ENCODE results near the gene YAF2.
"Not testable (repeated sequence)": the region's sequence is repeated elsewhere in the genome, so short reads cannot be mapped to it uniquely, and the experiment has no call there.

Gene YAF2

DNA sequence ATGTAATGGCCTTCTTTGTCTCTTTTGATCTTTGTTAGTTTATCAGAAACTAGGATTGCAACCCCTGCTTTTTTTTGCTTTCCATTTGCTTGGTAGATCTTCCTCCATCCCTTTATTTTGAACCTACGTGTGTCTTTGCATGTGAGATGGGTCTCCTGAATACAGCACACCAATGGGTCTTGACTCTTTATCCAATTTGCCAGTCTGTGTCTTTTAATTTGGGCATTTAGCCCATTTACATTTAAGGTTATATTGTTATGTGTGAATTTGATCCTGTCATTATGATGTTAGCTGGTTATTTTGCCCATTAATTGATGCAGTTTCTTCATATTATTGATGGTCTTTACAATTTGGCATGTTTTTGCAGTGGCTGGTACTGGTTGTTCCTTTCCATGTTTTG lies 14.6 kb upstream of the YAF2 start:
- DNase-seq = not testable (repeated sequence)

DNA sequence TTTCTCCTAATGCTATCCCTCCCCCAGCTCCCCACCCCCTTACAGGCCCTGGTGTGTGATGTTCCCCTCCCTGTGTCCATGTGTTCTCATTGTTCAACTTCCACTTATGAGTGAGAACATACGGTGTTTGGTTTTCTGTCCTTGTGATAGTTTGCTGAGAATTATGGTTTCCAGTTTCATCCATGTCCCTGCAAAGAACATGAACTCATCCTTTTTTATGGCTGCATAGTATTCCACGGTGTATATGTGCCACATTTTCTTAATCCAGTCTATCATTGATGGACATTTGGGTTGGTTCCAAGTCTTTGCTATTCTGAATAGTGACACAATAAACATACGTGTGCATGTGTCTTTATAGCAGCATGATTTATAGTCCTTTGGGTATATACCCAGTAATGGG lies 11.0 kb upstream of the YAF2 start:
- not testable (repeated sequence) for DNase-seq

DNA sequence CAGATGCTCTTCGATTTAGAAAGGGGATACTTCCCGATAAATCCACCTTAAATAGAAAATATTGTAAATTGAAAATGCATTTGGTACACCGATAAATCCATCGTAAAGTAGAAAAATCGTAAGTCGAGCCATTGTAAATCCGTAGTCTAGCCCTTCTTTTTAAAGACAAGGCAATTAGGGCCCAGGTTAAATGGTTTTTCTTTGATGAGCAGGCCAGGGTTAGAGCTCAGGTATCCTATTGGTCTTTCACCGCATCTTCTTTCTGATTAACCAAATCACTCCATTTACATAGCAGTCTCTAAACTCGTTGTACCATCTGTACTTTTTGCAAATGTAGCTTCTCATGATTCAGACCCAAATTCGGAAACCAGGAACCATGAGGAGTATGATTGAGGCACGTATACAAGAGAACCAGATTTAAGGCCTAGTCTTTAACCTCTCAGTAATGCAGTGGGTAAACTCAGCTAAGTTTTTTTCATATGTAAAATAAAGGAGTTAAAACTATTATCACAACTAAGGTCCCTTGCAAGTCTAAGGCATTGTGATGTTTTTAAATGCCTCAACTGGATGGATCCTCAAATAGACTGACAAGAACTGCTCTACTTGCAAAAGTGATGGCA lies 2.2 kb upstream of the YAF2 start:
- DNase-seq = no peak

DNA sequence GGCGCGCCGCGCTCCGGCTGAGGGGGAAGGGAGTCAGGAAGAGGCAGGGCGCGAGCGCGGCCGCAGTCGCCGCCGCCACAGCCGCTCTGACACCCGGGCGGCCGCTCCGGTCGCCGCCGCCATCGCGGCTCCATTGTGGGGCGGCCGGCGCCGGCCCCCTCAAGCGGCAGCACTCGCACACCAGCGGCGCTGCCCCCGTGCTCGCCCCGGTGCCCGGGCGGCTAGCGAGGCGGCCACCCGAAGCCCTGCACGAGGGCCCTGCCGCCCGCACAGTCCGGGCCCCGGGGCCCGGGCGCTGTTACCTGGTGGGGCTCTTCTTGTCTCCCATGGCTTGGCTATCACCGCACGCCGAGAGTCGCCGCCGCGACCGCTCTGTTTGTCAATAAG lies 202 bp downstream of the YAF2 start:
- no peak for DNase-seq

DNA sequence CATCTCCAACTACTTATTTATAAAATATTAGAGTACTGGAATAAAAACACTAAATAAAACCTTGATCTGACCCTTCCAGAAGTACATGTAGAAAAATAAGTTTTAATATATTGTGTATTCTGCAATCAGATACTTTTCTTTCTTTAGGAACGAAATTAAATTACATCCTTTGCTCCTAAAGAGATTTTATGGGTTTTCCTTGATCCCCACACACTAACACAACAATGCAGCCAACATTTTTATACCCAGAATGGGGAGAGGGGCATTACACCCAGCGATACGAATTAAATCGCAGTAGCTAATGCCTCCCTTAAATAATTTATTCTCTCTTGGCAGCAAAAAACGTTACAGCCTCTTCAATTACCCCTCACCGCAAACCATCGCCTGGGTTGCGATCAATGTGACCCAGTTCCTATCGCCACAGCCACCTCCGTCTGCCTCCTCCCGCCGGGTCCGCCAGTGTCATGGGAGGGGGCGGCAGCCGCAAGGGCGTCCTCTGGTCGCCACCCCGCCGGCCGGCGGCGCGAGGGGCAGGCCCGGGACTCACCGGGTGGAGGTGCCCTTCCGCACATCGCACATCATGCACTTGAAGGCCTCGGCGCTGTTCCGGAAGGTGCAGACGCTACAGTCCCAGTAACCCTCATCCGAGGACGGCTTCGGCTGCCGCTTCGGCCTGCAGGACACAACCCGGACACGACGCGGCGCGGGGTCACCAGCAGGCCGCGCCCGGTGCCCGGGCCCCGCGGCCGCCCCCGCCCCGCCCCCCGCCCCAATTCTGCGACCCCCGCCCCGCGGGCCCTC lies 796 bp downstream of the YAF2 start:
- DNase-seq = peak; percentile 93

DNA sequence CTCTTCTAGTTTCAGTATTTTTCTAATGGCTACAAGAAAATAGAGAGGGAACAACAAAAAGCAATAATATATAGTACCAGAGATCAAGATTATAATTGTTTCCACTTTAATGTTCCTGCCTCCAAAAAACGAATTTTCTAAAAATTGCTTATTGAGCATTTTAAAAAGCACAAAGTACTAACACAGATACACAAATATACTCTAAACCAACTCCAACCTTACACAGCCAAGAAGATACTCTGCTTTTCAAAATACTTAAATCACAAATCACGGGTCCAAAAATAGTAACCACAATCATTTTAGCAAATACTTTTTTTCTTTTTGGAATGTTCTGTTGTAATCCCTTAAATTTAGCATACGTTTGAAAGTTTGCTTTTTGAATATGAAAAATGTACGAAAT lies 2.0 kb downstream of the YAF2 start:
- no peak for DNase-seq

DNA sequence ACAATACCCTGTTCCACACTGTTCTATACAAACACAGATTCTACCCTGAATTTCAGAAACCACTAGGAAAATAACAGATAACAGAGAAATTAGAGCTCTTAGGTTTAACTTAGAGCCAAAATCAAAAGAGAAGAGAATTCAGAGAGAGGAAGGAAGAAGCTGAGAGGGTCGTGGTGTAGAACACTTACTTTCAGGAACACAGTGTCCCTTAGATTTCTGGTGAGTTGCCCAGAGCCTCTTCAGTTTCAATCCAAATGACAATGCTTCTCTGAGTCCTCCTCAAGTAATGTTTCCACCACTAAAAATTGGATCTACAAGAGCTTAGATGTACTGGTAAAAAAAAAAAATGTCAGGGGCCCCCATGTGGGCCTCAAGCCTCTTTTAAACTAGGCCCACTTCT lies 2.6 kb downstream of the YAF2 start:
- DNase-seq = peak; percentile 35

DNA sequence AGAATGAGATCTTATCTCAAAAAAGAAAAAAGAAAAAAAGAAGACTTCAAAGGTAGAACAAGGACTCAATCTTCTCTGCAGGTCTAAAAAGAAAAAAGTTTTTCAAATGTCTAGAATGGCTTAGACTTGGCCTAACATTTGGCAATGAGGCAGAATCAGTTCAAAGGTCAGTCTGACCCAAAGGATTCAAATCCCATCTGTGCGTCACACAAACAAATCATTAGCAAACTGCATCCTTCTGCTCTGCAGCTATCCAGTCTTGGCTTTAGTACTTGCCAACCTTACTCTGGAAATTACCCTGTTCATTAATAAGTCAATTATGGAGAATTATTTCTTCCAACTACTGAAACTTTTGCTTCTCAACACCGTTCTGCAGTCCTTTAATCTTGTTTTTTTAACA lies 3.1 kb downstream of the YAF2 start:
- no peak for DNase-seq

DNA sequence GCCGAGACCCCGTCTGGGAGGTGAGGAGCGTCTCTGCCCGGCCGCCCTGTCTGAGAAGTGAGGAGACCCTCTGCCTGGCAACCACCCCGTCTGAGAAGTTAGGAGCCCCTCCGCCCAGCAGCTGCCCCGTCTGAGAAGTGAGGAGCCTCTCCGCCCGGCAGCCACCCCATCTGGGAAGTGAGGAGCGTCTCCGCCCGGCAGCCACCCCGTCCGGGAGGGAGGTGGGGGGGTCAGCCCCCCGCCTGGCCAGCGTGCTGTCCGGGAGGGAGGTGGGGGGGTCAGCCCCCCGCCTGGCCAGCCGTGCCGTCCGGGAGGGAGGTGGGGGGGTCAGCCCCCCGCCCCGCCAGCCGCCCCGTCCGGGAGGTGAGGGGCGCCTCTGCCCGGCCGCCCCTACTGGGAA lies 10.5 kb downstream of the YAF2 start:
- not testable (repeated sequence) for DNase-seq

DNA sequence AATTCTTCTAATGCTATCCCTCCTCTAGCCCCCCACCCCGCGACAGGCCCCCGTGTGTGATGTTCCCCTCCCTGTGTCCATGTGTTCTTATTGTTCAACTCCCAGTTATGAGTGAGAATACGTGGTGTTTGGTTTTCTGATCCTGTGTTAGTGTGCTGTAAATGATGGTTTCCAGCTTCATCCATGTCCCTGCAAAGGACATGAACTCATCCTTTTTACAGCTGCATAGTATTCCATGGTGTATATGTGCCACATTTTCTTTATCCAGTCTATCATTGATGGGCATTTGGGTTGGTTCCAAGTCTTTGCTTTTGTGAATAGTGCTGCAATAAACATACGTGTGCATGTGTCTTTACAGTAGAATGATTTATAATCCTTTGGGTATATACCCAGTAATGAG lies 13.5 kb downstream of the YAF2 start:
- not testable (repeated sequence) for DNase-seq

DNA sequence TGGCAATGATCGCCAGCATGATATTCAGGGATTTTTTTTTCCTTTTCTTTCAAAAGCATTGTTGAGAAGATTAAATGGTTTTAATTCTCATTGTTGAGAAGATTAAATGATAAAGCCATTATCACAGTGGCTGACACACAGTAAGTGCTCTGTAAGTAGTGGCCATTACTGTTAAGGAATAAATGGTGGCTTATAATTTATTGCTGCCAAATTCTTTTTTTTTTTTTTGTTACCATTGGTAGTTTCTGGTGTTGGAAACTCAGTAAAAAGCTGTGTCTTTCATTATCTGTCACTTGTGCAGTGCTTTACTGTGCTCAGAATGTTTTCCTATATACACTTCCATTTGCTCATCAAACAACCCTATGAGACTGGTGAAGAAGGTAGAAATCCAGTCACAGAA lies 15.3 kb downstream of the YAF2 start:
- no peak for DNase-seq

DNA sequence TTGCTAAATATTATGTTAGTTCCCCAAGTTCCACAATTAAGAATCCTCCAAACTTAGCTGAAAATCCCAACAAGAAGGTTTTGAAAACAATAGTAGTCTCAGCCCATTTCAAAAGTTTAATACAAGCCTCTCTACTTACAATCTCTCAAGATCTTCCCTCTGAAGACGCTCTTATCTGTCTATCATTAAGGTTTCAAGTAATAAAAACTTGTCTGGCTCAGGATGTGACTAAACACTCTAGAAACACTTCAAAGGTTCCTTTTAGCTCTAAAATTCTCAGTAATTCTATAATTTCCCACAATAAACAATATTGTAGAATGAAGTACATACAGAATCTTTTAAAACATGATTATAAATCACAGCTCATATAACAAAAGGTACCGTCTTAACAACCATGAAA lies 16.3 kb downstream of the YAF2 start:
- peak; percentile 16 for DNase-seq

DNA sequence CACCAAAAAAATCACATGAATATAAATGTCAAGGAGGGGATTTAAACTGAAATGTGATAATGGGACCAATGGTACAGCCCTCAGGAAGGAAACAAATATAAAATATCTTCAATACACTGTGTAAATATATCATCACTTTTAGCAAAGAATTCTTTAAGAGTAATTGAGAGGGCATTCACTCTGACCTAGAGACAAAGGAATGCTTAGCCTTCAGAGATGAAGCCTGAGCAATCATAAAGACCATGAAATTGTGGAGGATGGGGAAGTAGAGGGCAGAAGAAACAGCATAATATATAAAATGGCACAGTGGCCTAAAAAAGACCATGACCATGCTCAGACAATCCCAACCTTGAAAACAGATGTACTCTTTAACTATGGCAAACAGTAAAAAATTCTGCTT lies 20.4 kb downstream of the YAF2 start:
- DNase-seq = no peak

DNA sequence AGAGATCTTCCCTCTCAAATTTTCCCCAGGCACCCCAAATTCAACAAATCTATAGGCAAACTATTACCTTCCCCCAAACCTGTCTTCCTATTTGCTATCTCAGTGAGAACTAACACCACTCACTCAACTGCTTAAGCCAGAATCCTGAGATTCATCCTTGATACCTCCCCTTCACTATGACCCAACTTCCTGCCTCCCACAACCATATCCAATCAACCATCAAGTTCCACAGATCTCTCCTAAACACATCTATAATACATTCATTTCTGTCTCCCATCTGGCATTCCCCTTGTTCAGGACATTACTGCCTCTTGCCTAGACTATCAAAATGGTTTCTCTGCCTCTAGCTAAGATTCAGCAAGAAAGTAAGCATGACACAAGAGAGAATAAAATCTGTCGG lies 21.3 kb downstream of the YAF2 start:
- no peak for DNase-seq

DNA sequence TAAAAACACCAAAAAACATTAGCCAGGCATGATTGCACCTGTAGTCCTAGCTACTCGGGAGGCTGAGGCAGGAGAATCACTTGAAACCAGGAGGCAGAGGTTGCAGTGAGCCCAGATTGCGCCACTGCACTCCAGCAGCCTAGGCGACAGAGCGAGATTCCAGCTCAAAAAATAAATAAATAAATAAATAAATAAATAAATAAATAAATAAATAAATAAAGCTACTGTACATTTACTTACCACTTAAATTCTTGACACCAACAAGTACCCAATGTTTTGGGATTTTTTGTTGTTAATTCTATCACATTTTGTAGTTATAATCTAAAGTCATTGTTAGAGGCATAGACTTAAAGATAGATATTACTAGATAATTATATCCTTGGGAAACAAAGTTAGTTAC lies 22.3 kb downstream of the YAF2 start:
- DNase-seq = not testable (repeated sequence)

DNA sequence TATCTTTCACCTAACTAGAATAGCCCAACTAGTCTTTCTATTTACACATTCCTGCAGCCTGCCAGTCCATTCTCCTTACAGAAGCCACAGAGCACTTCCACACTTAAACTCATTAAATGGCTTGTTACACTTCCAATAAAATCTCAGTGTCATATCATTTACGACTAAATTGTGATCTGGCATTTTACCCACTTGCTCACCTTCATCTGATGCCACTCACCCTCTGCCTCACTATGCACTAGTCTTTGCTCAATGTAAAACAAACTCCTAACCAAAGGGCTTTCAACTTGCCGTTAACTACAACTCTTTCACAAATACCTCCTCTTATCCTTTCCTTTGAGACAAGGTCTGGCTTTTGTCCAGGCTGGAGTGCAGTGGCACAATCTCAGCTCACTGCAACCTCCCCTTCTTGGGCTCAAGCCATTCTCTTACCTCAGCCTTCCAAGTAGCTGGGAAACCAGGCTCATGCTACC lies 24.1 kb downstream of the YAF2 start:
- DNase-seq = no peak

DNA sequence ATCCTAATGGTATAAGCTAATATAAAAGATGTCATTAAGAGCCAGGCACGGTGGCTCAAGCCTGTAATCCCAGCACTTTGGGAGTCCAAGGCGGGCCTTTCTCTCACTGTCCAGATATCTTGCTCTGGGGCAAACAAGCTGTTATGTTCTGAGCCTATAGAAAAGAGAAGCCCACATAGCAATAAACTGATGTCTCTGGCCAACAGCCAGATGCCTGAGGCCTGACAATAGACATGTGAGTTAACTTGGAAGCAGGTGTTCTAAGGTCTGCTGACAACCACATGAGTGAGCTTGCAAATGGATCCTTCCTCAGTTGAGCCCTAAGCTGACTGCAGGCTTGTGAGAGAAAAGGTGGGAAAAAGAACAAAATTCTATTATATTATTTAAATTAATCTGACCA lies 25.0 kb downstream of the YAF2 start:
- peak; percentile 36 for DNase-seq

DNA sequence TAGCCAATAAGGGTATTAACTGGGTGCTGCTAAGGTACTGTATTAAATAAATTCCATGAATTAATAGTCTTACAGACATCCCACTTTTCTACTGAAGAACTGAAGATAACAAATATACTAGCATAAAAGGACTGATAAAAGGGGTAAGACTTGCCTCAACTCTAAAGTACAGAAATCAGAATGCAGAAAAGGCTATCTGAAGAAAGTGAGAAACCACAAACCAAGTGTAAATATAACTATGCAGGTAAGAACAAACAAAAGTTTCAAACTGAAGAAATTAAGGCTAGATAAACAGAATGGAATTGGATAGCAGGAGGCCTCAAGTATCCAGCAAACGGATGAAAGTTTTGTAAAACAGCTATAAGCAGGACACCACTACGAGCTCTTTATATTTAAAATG lies 29.5 kb downstream of the YAF2 start:
- DNase-seq = no peak

DNA sequence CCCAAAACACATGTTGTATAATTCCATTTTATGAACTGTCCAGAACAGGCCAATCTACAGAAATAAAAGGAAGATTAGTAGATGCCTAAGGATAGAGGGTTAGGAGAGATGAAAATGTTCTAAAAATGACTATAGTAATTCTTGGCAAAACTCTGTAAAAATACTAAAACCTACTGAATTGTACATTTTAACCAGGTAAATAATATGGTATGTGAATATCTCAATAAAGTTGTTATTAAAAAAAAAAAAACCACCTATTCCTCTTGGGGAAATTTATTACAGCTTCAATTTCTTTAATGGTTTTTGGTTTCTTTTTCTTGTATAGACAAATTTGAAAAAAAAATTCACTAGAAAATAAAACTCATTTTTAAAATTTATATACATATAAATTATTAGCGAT lies 33.2 kb downstream of the YAF2 start:
- no peak for DNase-seq

DNA sequence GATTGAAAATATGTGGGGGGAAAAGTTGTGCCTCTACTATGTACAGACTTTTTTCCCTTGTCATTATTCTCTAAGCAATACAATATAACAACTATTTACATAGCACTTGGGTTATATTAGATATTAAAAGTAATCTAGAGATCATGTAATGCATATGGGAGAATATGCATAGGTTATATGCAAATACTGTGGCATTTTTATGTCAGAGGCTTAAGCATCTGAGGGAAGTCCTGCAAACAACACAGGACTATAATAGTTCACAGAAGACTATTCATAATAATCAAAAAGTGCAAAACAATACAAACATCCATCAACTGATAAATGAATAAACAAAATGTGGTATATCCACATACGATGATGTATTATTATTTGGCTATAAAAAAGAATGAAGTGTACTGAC lies 33.7 kb downstream of the YAF2 start:
- no peak for DNase-seq

DNA sequence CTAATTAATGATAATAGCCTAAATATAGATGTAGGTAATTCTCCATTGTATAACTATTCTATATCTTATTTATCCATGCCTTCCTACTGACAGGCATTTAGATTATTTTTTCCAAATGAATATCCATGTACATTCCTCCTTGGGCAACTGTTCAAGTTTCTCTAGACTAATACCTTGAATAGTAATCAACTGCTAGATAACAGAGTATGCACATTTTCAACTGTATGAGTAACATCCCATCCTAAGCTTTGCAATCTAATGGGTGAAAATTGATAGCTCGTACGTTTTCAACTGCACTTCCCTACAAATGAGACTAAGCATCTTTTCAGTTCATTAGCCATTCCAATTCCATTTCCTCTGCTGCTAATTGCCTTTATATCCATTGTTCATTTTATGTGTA lies 37.0 kb downstream of the YAF2 start:
- DNase-seq = no peak

DNA sequence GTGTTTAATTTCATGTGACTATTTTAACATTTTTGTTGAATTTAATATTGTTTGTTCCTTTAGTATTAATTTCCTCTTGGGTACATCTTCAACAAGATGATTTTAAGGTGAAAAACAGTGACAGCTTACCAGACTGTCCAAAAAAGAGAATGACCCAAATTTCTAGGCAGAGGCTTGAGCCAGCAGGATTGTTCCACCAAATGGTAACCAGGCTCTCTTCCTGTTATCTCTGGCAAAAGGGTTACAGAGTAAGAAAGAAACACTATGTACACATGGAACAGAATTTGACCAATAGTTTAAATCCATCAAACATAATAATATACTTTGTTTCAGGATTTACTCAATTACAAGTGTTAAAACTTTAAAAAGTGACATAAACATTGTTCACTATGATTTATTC lies 39.0 kb downstream of the YAF2 start:
- DNase-seq = no peak

DNA sequence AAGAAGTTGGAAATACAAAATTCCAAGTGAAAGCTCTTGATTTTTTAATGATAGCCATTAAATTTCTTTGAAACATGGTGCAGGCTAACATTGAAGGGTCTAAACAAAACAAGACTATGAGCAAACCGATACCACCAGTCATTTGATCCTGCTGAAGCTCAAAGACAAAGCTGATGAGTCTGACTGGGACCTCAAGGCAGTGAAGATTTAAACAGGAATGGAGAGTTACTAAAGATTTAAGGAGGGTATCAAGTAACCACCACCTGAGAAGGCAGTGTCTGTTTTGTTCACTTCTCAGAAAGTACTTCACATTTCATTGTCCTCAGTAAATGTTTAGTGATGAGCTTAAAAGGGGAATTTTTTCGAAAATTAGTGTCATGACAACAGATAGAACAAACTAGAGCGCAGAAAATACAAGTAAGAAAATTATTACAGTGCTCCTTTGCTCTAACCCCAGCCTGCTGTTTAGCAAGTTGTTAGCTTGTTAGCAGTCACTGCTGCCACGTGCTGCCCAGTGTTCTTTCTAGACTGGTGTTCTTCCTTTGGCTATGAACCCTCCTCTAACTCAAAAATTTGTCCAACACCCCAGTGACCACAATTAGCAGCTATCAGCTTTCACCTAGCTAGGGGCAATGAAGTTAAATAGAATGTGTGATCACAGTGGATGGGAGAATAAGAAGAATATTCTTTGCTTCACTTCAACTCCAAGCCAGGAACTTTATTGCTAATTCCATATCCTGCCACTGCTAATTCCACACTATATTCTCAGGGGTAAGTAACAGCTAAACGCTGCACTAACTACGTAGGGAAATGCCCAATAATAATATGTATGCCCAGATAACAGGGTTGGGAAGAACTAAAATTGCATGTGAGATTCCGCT lies 41.1 kb downstream of the YAF2 start:
- no peak for DNase-seq

DNA sequence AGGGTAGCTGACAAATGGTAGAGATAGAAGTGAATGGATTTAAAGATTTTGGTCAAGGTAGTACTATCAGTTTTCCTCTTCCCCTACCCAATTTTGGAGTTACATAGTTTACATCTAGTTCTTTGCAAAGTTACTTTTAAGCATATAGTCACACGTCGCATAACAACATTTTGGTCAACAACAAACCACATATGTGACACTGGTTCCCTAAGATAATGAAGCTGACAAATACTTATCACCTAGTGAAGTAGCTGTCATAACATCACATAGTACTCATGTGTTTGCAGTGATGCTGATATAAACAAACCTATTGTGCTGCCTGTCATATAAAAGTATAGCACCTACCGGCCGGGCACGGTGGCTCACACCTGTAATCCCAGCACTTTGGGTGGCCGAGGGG lies 45.4 kb downstream of the YAF2 start:
- peak; percentile 41 for DNase-seq

Measured in hematopoietic multipotent progenitor cell treated with erythropoietin and hydrocortisone succinate and interleukin-3 and kit ligand, for 4 days (in vitro differentiated cells).